ENCODE measurements around the gene NRSN2.
"Not testable (repeated sequence)": the region's sequence is repeated elsewhere in the genome, so short reads cannot be mapped to it uniquely, and the experiment has no call there.

NRSN2 gene

DNA sequence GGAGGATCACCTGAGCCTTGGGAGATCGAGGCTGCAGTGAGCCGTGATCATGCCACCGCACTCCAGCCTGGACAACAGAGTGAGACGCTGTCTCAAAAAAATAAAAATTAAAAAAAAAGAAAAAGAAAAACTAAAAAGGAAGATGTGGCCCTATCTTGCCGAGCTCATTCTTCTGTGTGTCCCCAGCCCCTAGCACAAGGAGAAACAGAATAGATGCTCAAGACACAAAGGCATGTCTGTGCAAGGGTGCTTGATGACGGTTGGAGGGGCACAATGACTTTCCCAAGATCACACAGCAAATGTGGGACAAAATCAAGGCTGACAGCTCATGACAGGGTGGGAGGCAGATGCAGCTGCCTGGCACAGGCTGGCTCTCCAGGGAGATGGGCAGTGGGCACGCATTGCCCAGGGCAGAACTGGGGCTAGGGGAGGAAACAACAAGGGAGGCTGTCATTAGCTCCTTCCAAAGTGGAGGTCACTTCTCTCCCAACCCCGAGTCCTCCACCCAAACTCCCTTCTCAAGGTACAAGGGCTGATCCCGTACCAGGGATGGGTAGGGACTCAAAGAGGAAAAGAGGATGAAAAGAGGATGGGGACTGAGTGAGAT is 775 bp upstream of the NRSN2 start:
- H3K4me3 ChIP-seq (ENCODE audit: control insufficient read depth, low read depth, low read length) = peak overlapping the region; percentile 68
- DNase-seq (ENCODE audit: low read depth) = no peak
- TF ChIP-seq CTCF (IDR thresholded peaks at IDR 0.05; ENCODE audit: control insufficient read depth, insufficient read depth, low read depth, low read length, missing control alignments) = no peak

- TF ChIP-seq CTCF (IDR thresholded peaks at IDR 0.05; ENCODE audit: control insufficient read depth, insufficient read depth, low read depth, low read length, missing control alignments) = no peak
- no peak for DNase-seq (ENCODE audit: low read depth)
- H3K4me3 ChIP-seq (ENCODE audit: control insufficient read depth, low read depth, low read length) = peak overlapping the region; percentile 68
Observed at GRCh38 chr20:347317-347639, 367 bp downstream of the NRSN2 start.

DNA sequence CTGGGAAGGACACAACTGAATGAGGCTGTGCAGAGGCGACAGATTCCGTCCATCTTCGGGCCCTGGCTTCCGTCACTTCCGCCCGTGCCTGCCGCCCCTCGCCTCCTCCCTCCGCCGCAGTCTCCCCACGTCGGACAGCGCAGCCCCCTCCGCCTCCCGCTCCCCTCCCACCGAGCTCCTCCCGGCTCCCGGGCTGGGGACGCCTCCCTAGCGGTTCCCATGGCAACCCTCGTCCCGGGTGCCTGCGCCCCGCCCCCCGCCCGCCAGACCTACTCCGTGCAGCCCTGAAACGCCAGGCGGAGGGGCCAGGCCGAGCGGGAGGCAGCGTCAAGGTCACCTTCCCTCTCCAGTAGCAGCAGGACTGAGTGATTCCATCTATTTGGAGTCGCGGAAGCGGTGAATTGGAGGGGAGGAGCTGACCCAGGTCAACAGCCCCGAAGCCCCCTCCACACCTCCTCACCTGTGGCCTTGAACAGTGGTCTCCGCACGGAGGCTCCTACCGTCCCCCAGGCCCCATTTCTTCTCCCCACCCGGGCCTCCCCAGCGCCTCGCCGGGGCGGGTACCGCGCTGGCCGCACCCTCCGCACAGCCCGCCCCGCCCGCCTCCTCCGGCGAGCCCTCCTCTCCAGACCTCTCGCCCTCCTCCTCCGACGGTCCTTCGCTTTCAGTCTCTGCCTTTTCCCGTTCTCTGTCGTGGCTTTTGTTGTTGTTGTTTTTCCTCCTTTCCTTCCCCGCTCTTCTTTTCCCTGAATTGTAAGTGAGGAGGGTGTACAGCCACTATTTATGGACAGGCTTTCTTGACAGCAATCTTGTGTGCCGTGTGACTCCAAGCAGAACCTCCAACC is 951 bp downstream of the NRSN2 start:
- no peak for TF ChIP-seq CTCF (IDR thresholded peaks at IDR 0.05; ENCODE audit: control insufficient read depth, insufficient read depth, low read depth, low read length, missing control alignments)
- H3K4me3 ChIP-seq (ENCODE audit: control insufficient read depth, low read depth, low read length) = peak overlapping the region; percentile 68
- DNase-seq (ENCODE audit: low read depth) = peak; percentile 68

- TF ChIP-seq CTCF (IDR thresholded peaks at IDR 0.05; ENCODE audit: control insufficient read depth, insufficient read depth, low read depth, low read length, missing control alignments) = no peak
- H3K4me3 ChIP-seq (ENCODE audit: control insufficient read depth, low read depth, low read length) = no peak overlapping the region
- no peak for DNase-seq (ENCODE audit: low read depth)
Observed at GRCh38 chr20:348972-349841, 2.3 kb downstream of the NRSN2 start.

DNA sequence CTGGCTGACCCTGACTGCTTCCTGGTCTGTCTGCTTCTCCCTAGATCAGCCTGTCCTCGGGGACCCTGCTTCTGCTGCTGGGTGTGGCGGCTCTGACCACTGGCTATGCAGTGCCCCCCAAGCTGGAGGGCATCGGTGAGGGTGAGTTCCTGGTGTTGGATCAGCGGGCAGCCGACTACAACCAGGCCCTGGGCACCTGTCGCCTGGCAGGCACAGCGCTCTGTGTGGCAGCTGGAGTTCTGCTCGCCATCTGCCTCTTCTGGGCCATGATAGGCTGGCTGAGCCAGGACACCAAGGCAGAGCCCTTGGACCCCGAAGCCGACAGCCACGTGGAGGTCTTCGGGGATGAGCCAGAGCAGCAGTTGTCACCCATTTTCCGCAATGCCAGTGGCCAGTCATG is 6.3 kb downstream of the NRSN2 start:
- DNase-seq (ENCODE audit: low read depth) = no peak
- TF ChIP-seq CTCF (IDR thresholded peaks at IDR 0.05; ENCODE audit: control insufficient read depth, insufficient read depth, low read depth, low read length, missing control alignments) = no peak
- no peak overlapping the region for H3K4me3 ChIP-seq (ENCODE audit: control insufficient read depth, low read depth, low read length)

GRCh38 chr20:354298-354977 is 7.5 kb downstream of the NRSN2 start:
- DNase-seq (ENCODE audit: low read depth) = no peak
- H3K4me3 ChIP-seq (ENCODE audit: control insufficient read depth, low read depth, low read length) = no peak overlapping the region
- TF ChIP-seq CTCF (IDR thresholded peaks at IDR 0.05; ENCODE audit: control insufficient read depth, insufficient read depth, low read depth, low read length, missing control alignments) = peak; percentile 94

DNA sequence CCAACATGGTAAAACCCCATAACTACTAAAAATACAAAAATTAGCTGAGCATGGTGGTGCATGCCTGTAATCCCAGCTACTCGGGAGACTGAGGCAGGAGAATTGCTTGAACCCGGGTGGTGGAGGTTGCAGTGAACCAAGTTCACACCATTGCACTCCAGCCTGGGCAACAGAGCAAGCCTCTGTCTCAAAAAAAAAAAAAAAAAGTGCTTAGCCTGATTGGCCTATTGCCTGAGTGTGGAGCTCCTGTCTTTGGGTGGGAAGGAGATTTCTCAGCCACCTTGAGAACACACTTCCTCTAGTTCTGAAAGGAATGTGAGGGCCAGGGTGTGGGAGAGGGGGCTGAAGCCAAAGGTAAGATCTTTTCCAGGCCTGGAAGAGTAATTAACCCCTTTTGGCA is 9.2 kb downstream of the NRSN2 start:
- DNase-seq (ENCODE audit: low read depth); H3K4me3 ChIP-seq (ENCODE audit: control insufficient read depth, low read depth, low read length): not testable (repeated sequence)

All from AG09309 (cell line).